Caki2 (cell line): ENCODE data around the gene TOGARAM2. TPM values are rescaled to one million over a fixed set of nuclear protein-coding genes. Genes with fewer than 3 reads are reported as not detected.

Experiments used
- DNase-seq: peaks from one replicate; pipeline ENCODE4 v3.0.0-alpha.2; 2015; ENCODE audit warnings: low read depth
- in situ Hi-C: cut with HindIII; loops from 2 replicates; pipeline ENCODE4 v1.10.0; 2016; ENCODE audit warnings: low sequenced_read_pairs, low pct_unique_long_range_greater_than_20kb, mixed read lengths
- total RNA-seq: library from RNA; depleted of rRNA; stranded (reverse); fragments of >200 nt; shearing (Covaris generic); gene quantifications from 2 replicates; pipeline ENCODE4 v1.2.3, GENCODE V29; 2014; ENCODE audit warnings: low replicate concordance

TOGARAM2 gene
- total RNA-seq, 1 experiment from 2014 or later = not detected

- in situ Hi-C loops = no loop called here
- no peak for DNase-seq
Observed at GRCh38 chr2:28993206-28993960, 12.3 kb downstream of the TOGARAM2 start.

- in situ Hi-C loops = no loop called here
- DNase-seq = no peak
Observed at GRCh38 chr2:28994074-28994473, 13.0 kb downstream of the TOGARAM2 start.

GRCh38 chr2:28994679-28995078 is 13.6 kb downstream of the TOGARAM2 start:
- no peak for DNase-seq
- in situ Hi-C loops = no loop called here

GRCh38 chr2:28995765-28996750 is 15.0 kb downstream of the TOGARAM2 start:
- no peak for DNase-seq
- in situ Hi-C loops = no loop called here

GRCh38 chr2:28997237-28997846 is 16.2 kb downstream of the TOGARAM2 start:
- in situ Hi-C loops = no loop called here

GRCh38 chr2:28997847-28998735 is 17.0 kb downstream of the TOGARAM2 start:
- in situ Hi-C loops = no loop called here
- no peak for DNase-seq

More at GRCh38 chr2:28997237-28997846, 16.2 kb downstream of the TOGARAM2 start:
- no peak for DNase-seq

- no peak for DNase-seq
- in situ Hi-C loops = no loop called here
Observed at GRCh38 chr2:29000481-29000880, 19.4 kb downstream of the TOGARAM2 start.

GRCh38 chr2:29000956-29001355 is 19.9 kb downstream of the TOGARAM2 start:
- no peak for DNase-seq
- in situ Hi-C loops = no loop called here

GRCh38 chr2:29001806-29002205 is 20.7 kb downstream of the TOGARAM2 start:
- no peak for DNase-seq
- in situ Hi-C loops = no loop called here

- in situ Hi-C loops = no loop called here
- DNase-seq = no peak
Observed at GRCh38 chr2:29004755-29005154, 23.7 kb downstream of the TOGARAM2 start.

- no peak for DNase-seq
- in situ Hi-C loops = no loop called here
Observed at GRCh38 chr2:29005331-29005730, 24.2 kb downstream of the TOGARAM2 start.

- no peak for DNase-seq
- in situ Hi-C loops = no loop called here
Observed at GRCh38 chr2:29006092-29006979, 25.2 kb downstream of the TOGARAM2 start.

- in situ Hi-C loops = no loop called here
- no peak for DNase-seq
Observed at GRCh38 chr2:29006980-29007301, 25.8 kb downstream of the TOGARAM2 start.

- no peak for DNase-seq
- in situ Hi-C loops = no loop called here
Observed at GRCh38 chr2:29009270-29009669, 28.2 kb downstream of the TOGARAM2 start.

GRCh38 chr2:29009711-29010677 is 28.9 kb downstream of the TOGARAM2 start:
- in situ Hi-C loops = no loop called here
- DNase-seq = no peak

- DNase-seq = no peak
- in situ Hi-C loops = no loop called here
Observed at GRCh38 chr2:29010946-29011345, 29.8 kb downstream of the TOGARAM2 start.
